HEK293 (cell line): ENCODE results near the gene PAQR9.

Experiments
- CTCF ChIA-PET: fragments of 350-600 bp; formaldehyde crosslinking; extraction: SDS; loops from one replicate; lab custom pipeline; 2021; ENCODE audit warnings: antibody characterized with exemption; lab: Yijun Ruan, JAX
- POLR2A ChIA-PET: fragments of 300-600 bp; formaldehyde crosslinking; extraction: SDS; loops from one replicate; lab custom pipeline; 2020; ENCODE audit warnings: antibody characterized with exemption, inconsistent platforms; lab: Yijun Ruan, JAX
- H3K27ac ChIP-seq: fragments of 200-500 bp; sonication (Bioruptor generic); 2 replicates; pipeline ENCODE4 v1.5.1; 2014; ENCODE audit warnings: low read depth, low read length, control low read depth, inconsistent platforms; ENCODE audit errors: extremely low read depth
- H3K36me3 ChIP-seq, 2 experiments: fragments of 200-500 bp in 1 of 2; sonication (Bioruptor generic) in 1 of 2; 1 replicate in 1 of 2; 2 replicates in 1 of 2; pipeline ENCODE4 v1.5.1; 2014 to 2017; ENCODE audit warnings: inconsistent platforms in 2 of 2, low read length in 2 of 2; ENCODE audit not compliant: control insufficient read depth in 2 of 2, insufficient read depth in 1 of 2
- H3K4me1 ChIP-seq: fragments of 200-500 bp; sonication (Bioruptor generic); 2 replicates; pipeline ENCODE4 v1.5.1; 2014; ENCODE audit warnings: mild to moderate bottlenecking, low read length, inconsistent platforms; ENCODE audit not compliant: control insufficient read depth, insufficient read depth
- H3K4me3 ChIP-seq: 2 replicates; pipeline ENCODE4 v1.5.1; 2011; ENCODE audit warnings: low read depth, mild to moderate bottlenecking, control low read depth, low read length, moderate library complexity
- H3K9me3 ChIP-seq: fragments of 200-500 bp; sonication (Bioruptor generic); 2 replicates; pipeline ENCODE4 v1.5.1; 2014; ENCODE audit warnings: low read depth, low read length, inconsistent platforms; ENCODE audit not compliant: control insufficient read depth, insufficient read depth
- CTCF ChIP-seq: fragments of 450-650 bp; formaldehyde crosslinking; IDR thresholded peaks from 2 replicates; pipeline ENCODE4 v1.5.1; 2016; ENCODE audit warnings: missing biosample characterization, missing genetic modification characterization
- GLI2 ChIP-seq: fragments of 450-650 bp; formaldehyde crosslinking; IDR thresholded peaks from 2 replicates; pipeline ENCODE4; 2017; ENCODE audit warnings: missing biosample characterization, missing genetic modification characterization, low read depth, borderline replicate concordance
- GLIS1 ChIP-seq: fragments of 450-650 bp; formaldehyde crosslinking; IDR thresholded peaks from 2 replicates; pipeline ENCODE4 v1.5.1; 2016; ENCODE audit warnings: missing biosample characterization, missing genetic modification characterization
- HIC1 ChIP-seq: fragments of 450-650 bp; formaldehyde crosslinking; IDR thresholded peaks from 2 replicates; pipeline ENCODE4 v1.5.1; 2016; ENCODE audit warnings: missing biosample characterization, missing genetic modification characterization
- HOXD13 ChIP-seq: sonication (generic); formaldehyde crosslinking; IDR thresholded peaks from 2 replicates; pipeline ENCODE4 v1.8.0; 2022; ENCODE audit warnings: missing genetic modification reagents, borderline replicate concordance
- IKZF3 ChIP-seq: fragments of 450-650 bp; IDR thresholded peaks from 2 replicates; pipeline ENCODE4 v1.5.0; 2018; ENCODE audit warnings: missing biosample characterization, mild to moderate bottlenecking, missing genetic modification characterization, moderate library complexity
- KLF1 ChIP-seq: fragments of 450-650 bp; formaldehyde crosslinking; IDR thresholded peaks from 2 replicates; pipeline ENCODE4 v1.5.1; 2016; ENCODE audit warnings: missing biosample characterization, missing genetic modification characterization
- KLF10 ChIP-seq: fragments of 450-650 bp; IDR thresholded peaks from 2 replicates; pipeline ENCODE4 v1.5.1; 2018; ENCODE audit warnings: missing biosample characterization, mild to moderate bottlenecking, missing genetic modification characterization
- SALL2 ChIP-seq: fragments of 450-650 bp; formaldehyde crosslinking; IDR thresholded peaks from 2 replicates; pipeline ENCODE4 v1.5.0; 2017; ENCODE audit warnings: missing biosample characterization, mild to moderate bottlenecking, missing genetic modification characterization, borderline replicate concordance
- ZFP37 ChIP-seq: fragments of 450-650 bp; formaldehyde crosslinking; IDR thresholded peaks from 2 replicates; pipeline ENCODE4 v1.5.1; 2016; ENCODE audit warnings: missing biosample characterization, missing genetic modification characterization
- ZNF10 ChIP-seq: fragments of 450-650 bp; formaldehyde crosslinking; IDR thresholded peaks from 2 replicates; pipeline ENCODE4 v1.5.1; 2017; ENCODE audit warnings: missing biosample characterization, missing genetic modification characterization
- ZNF114 ChIP-seq: fragments of 450-650 bp; formaldehyde crosslinking; IDR thresholded peaks from 2 replicates; pipeline ENCODE4 v1.5.0; 2017; ENCODE audit warnings: missing biosample characterization, missing genetic modification characterization
- ZNF174 ChIP-seq: fragments of 450-650 bp; formaldehyde crosslinking; IDR thresholded peaks from 2 replicates; pipeline ENCODE4 v1.5.0; 2017; ENCODE audit warnings: missing biosample characterization, mild to moderate bottlenecking, missing genetic modification characterization
- ZNF223 ChIP-seq: fragments of 450-650 bp; formaldehyde crosslinking; IDR thresholded peaks from 2 replicates; pipeline ENCODE4 v1.5.1; 2016; ENCODE audit warnings: missing biosample characterization, missing genetic modification characterization
- ZNF274 ChIP-seq, 2 experiments: fragments of 200-500 bp in 1 of 2; fragments of 450-650 bp in 1 of 2; sonication (Bioruptor generic) in 1 of 2; formaldehyde crosslinking in 1 of 2; IDR thresholded peaks; 2 replicates each; pipeline versions ENCODE4 v1.5.1 to v1.6.1; 2014 to 2016; ENCODE audit warnings: borderline replicate concordance in 1 of 2, inconsistent platforms in 1 of 2, low read length in 1 of 2, missing biosample characterization in 1 of 2, missing genetic modification characterization in 1 of 2
- ZNF292 ChIP-seq: fragments of 450-650 bp; formaldehyde crosslinking; IDR thresholded peaks from 2 replicates; pipeline ENCODE4 v1.5.1; 2016; ENCODE audit warnings: low read depth, missing biosample characterization, missing genetic modification characterization, borderline replicate concordance
- ZNF423 ChIP-seq: fragments of 450-650 bp; formaldehyde crosslinking; IDR thresholded peaks from 2 replicates; pipeline ENCODE4 v1.5.1; 2016; ENCODE audit warnings: missing biosample characterization, missing genetic modification characterization
- ZNF501 ChIP-seq: fragments of 450-650 bp; formaldehyde crosslinking; IDR thresholded peaks from 2 replicates; pipeline ENCODE4 v1.5.1; 2016; ENCODE audit warnings: missing biosample characterization, missing genetic modification characterization
- ZNF529 ChIP-seq: fragments of 450-650 bp; formaldehyde crosslinking; IDR thresholded peaks from 2 replicates; pipeline ENCODE4 v1.5.1; 2017; ENCODE audit warnings: missing genetic modification characterization, missing biosample characterization; ENCODE audit not compliant: insufficient replicate concordance
- ZNF560 ChIP-seq: fragments of 450-650 bp; formaldehyde crosslinking; IDR thresholded peaks from 2 replicates; pipeline ENCODE4 v1.5.1; 2017; ENCODE audit warnings: missing biosample characterization, missing genetic modification characterization, borderline replicate concordance
- ZNF585B ChIP-seq: fragments of 450-650 bp; formaldehyde crosslinking; IDR thresholded peaks from 2 replicates; pipeline ENCODE4 v1.5.1; 2016; ENCODE audit warnings: missing biosample characterization, missing genetic modification characterization
- ZNF658 ChIP-seq: fragments of 450-650 bp; formaldehyde crosslinking; IDR thresholded peaks from 2 replicates; pipeline ENCODE4; 2016; ENCODE audit warnings: missing biosample characterization, missing genetic modification characterization
- ZNF670 ChIP-seq: fragments of 450-650 bp; formaldehyde crosslinking; IDR thresholded peaks from 2 replicates; pipeline ENCODE4 v1.5.1; 2016; ENCODE audit warnings: missing biosample characterization, missing genetic modification characterization, low read depth
- ZNF677 ChIP-seq: fragments of 450-650 bp; IDR thresholded peaks from 2 replicates; pipeline ENCODE4 v1.5.0; 2018; ENCODE audit warnings: missing biosample characterization, mild to moderate bottlenecking, missing genetic modification characterization, moderate library complexity
- ZNF707 ChIP-seq: fragments of 450-650 bp; formaldehyde crosslinking; IDR thresholded peaks from 2 replicates; pipeline ENCODE4 v1.5.1; 2016; ENCODE audit warnings: missing biosample characterization, missing genetic modification characterization
- ZNF76 ChIP-seq: fragments of 450-650 bp; formaldehyde crosslinking; IDR thresholded peaks from 2 replicates; pipeline ENCODE4; 2016; ENCODE audit warnings: low read depth, missing biosample characterization, missing genetic modification characterization, borderline replicate concordance
- ZNF776 ChIP-seq: fragments of 450-650 bp; formaldehyde crosslinking; IDR thresholded peaks from 2 replicates; pipeline ENCODE4 v1.5.0; 2017; ENCODE audit warnings: missing biosample characterization, missing genetic modification characterization, borderline replicate concordance
- ZNF791 ChIP-seq: fragments of 450-650 bp; formaldehyde crosslinking; IDR thresholded peaks from 2 replicates; pipeline ENCODE4 v1.5.1; 2016; ENCODE audit warnings: missing biosample characterization, missing genetic modification characterization
- ZNF837 ChIP-seq: fragments of 450-650 bp; formaldehyde crosslinking; IDR thresholded peaks from 2 replicates; pipeline ENCODE4 v1.5.1; 2016; ENCODE audit warnings: missing biosample characterization, missing genetic modification characterization
- ZSCAN16 ChIP-seq: fragments of 450-650 bp; formaldehyde crosslinking; IDR thresholded peaks from 2 replicates; pipeline ENCODE4 v1.5.1; 2016; ENCODE audit warnings: missing biosample characterization, missing genetic modification characterization
- TF ChIP-seq, protein P1 (sequence below): fragments of 450-650 bp; formaldehyde crosslinking; IDR thresholded peaks from 2 replicates; pipeline ENCODE4 v1.5.1; 2016; ENCODE audit warnings: missing biosample characterization, missing genetic modification characterization, low read depth
- TF ChIP-seq, protein P2 (sequence below): fragments of 450-650 bp; formaldehyde crosslinking; IDR thresholded peaks from 2 replicates; pipeline ENCODE4 v1.5.1; 2016; ENCODE audit warnings: missing biosample characterization, missing genetic modification characterization

PAQR9 gene

GRCh38 chr3:143001369-143002082, 38.1 kb upstream of the PAQR9 start, which contains the start of gene U2SURP:
Gene U2SURP (plus strand): TSS chr3:143001570. CDS start chr3:143001629, 59 bp downstream.
- H3K27ac ChIP-seq, result peak within 1 kb of the TSS; percentile 82
- CTCF ChIA-PET, result interaction anchor here (1.2 to 1.5 kb wide), 2 partner anchors 37 to 172 kb away, joined by 3 read pairs; no protein-coding TSS in a partner anchor
- POLR2A ChIA-PET, result interaction anchor here (0.6 to 1.4 kb wide), 11 partner anchors 9 to 643 kb away, joined by 3 to 6 read pairs (median 3); partner anchors contain the start of genes ATR and TRPC1
- no peaks in the 10 kb centered on the region for H3K9me3 ChIP-seq
- no peaks in the 10 kb centered on the region for H3K4me1 ChIP-seq
- no peaks in the 10 kb centered on the region for H3K36me3 ChIP-seq
- peak within 1 kb of the TSS; percentile 99 for H3K4me3 ChIP-seq
- TF ChIP-seq ZNF223 (tag by site-specific recombination) (no peak), ZNF707 (no peak), ZNF10 (tag by site-specific recombination) (no peak), KLF10 (peak; percentile 46; the same call in 1 of the 2 replicates), ZNF114 (tag by site-specific recombination) (no peak), ZNF292 (tag by site-specific recombination) (no peak), ZNF274 (IDR thresholded peaks at IDR 0.05; ENCODE audit: low read length) (no peak), ZNF274 (tag by site-specific recombination; IDR thresholded peaks at IDR 0.05; ENCODE audit: borderline replicate concordance) (no peak), ZNF658 (tag by site-specific recombination) (no peak), GLIS1 (peak; percentile 32; the same call in 1 of the 2 replicates), ZNF670 (tag by site-specific recombination) (no peak), ZSCAN16 (tag by site-specific recombination) (no peak), ZNF501 (tag by site-specific recombination) (no peak), HIC1 (tag by site-specific recombination) (peak; percentile 85), CTCF (no peak), ZNF423 (tag by site-specific recombination) (no peak), ZNF585B (tag by site-specific recombination) (no peak), GLI2 (tag by site-specific recombination) (no peak), ZNF76 (tag by site-specific recombination) (peak; percentile 58; the same call in 1 of the 2 replicates), ZFP37 (tag by site-specific recombination) (no peak; the same call in 1 of the 2 replicates), SALL2 (no peak), ZNF560 (tag by site-specific recombination) (no peak), ZNF791 (tag by site-specific recombination) (no peak), ZNF529 (tag by site-specific recombination) (no peak), HOXD13 (CRISPR knock-in tag) (no peak; the same call in 1 of the 2 replicates), ZNF776 (no peak), ZNF837 (tag by site-specific recombination) (no peak), KLF1 (no peak), ZNF677 (no peak), ZNF174 (tag by site-specific recombination) (no peak), IKZF3 (tag by site-specific recombination) (peak; percentile 87)
- TF ChIP-seq, protein P1, sequence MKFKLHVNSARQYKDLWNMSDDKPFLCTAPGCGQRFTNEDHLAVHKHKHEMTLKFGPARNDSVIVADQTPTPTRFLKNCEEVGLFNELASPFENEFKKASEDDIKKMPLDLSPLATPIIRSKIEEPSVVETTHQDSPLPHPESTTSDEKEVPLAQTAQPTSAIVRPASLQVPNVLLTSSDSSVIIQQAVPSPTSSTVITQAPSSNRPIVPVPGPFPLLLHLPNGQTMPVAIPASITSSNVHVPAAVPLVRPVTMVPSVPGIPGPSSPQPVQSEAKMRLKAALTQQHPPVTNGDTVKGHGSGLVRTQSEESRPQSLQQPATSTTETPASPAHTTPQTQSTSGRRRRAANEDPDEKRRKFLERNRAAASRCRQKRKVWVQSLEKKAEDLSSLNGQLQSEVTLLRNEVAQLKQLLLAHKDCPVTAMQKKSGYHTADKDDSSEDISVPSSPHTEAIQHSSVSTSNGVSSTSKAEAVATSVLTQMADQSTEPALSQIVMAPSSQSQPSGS (tag by site-specific recombination), result no peak
- TF ChIP-seq, protein P2, sequence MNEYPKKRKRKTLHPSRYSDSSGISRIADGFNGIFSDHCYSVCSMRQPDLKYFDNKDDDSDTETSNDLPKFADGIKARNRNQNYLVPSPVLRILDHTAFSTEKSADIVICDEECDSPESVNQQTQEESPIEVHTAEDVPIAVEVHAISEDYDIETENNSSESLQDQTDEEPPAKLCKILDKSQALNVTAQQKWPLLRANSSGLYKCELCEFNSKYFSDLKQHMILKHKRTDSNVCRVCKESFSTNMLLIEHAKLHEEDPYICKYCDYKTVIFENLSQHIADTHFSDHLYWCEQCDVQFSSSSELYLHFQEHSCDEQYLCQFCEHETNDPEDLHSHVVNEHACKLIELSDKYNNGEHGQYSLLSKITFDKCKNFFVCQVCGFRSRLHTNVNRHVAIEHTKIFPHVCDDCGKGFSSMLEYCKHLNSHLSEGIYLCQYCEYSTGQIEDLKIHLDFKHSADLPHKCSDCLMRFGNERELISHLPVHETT (tag by site-specific recombination), result no peak
